Measurements from ENCODE around the gene DNAH3. TPM values are rescaled to one million over a fixed set of nuclear protein-coding genes. Genes with fewer than 3 reads are reported as not detected.
"Not testable (repeated sequence)": the region's sequence is repeated elsewhere in the genome, so short reads cannot be mapped to it uniquely, and the experiment has no call there.

Gene DNAH3
- total RNA-seq, 1 experiment from 2014 or later = 0.24 TPM

- H2BK20ac ChIP-seq (ENCODE audit: low read depth, low read length, poor library complexity, severe bottlenecking) = no peak overlapping the region
- H3K56ac ChIP-seq (ENCODE audit: insufficient read length, low read depth, low read length) = no peak overlapping the region
- H3K23ac ChIP-seq (ENCODE audit: insufficient read length, low read depth, low read length) = no peak overlapping the region
- H3K23me2 ChIP-seq (ENCODE audit: insufficient read length, low read depth, low read length, poor library complexity, severe bottlenecking) = no peaks in the 10 kb centered on the region
- no peak overlapping the region for H2AFZ ChIP-seq (ENCODE audit: low read length)
- no peaks in the 10 kb centered on the region for H4K20me1 ChIP-seq (ENCODE audit: control insufficient read depth, insufficient read depth, insufficient read length)
- H4K8ac ChIP-seq (replicated peaks; ENCODE audit: insufficient read length, low read depth, low read length) = no peak overlapping the region
- no peak overlapping the region for H3K18ac ChIP-seq (ENCODE audit: insufficient read length, low read depth, low read length)
- no peaks in the 10 kb centered on the region for H3K27me3 ChIP-seq (ENCODE audit: insufficient read depth, low read length)
- H3K79me1 ChIP-seq (ENCODE audit: insufficient read depth, low read depth, low read length, poor library complexity, severe bottlenecking) = no peaks in the 10 kb centered on the region
- H2BK5ac ChIP-seq (ENCODE audit: insufficient read length, low read length) = no peak overlapping the region
- no peak overlapping the region for H3K27ac Mint-ChIP-seq
- H3K14ac ChIP-seq (ENCODE audit: insufficient read depth, low read length) = no peak overlapping the region
- H4K91ac ChIP-seq (ENCODE audit: insufficient read length, low read depth, low read length) = no peak overlapping the region
- peaks cover 0 to 3% (median 2%) of the 10 kb centered on the region in 3 experiments; a peak in 2 of 7 replicates for H3K36me3 Mint-ChIP-seq (ENCODE audit: insufficient read depth in 1 of 3, low read depth in 3 of 3)
- no peak overlapping the region for H4K5ac ChIP-seq (ENCODE audit: insufficient read length, low read depth, low read length)
- WGBS (ENCODE audit: extremely low coverage, insufficient read length, low lambda C conversion rate) = no CpG with 5 or more reads among the region's 1 CpG
- no peak overlapping the region for H3K4me3 Mint-ChIP-seq
- no peak for TF ChIP-seq CTCF (conservative IDR thresholded peaks at IDR 0.05)
- no peak overlapping the region for H3K4me2 ChIP-seq (ENCODE audit: insufficient read depth, insufficient read length, low read length)
- H3K27me3 Mint-ChIP-seq (ENCODE audit: low read depth) = no peaks in the 10 kb centered on the region; the same call in none of the 2 replicates
- H3K9ac ChIP-seq (ENCODE audit: extremely low read depth, insufficient read length, low read length) = no peak overlapping the region
- no peak overlapping the region for H3K27ac ChIP-seq (ENCODE audit: insufficient read length, low read depth, low read length)
- no peak overlapping the region for H3K4ac ChIP-seq (ENCODE audit: low read depth, low read length)
- no peak overlapping the region for H2AK5ac ChIP-seq (ENCODE audit: insufficient read length, low read length)
- no peaks in the 10 kb centered on the region for H3K79me2 ChIP-seq (ENCODE audit: insufficient read depth, low read length)
- no peaks in the 10 kb centered on the region for H3K9me3 ChIP-seq (ENCODE audit: control insufficient read depth, low read depth, low read length)
- H2BK15ac ChIP-seq (ENCODE audit: low read depth, low read length) = no peak overlapping the region
- no peak overlapping the region for H2BK120ac ChIP-seq (ENCODE audit: low read depth, low read length, poor library complexity, severe bottlenecking)
- peaks cover 6% of the 10 kb centered on the region in 2 experiments for H3K4me1 Mint-ChIP-seq
- H3T11ph ChIP-seq (ENCODE audit: low read length) = no peak overlapping the region
- H3K9me3 Mint-ChIP-seq = peaks cover 3 to 10% of the 10 kb centered on the region in 2 experiments; a peak in 3 of 5 replicates
- no peaks in the 10 kb centered on the region for H3K4me1 ChIP-seq (ENCODE audit: insufficient read depth, low read length)
- no peak overlapping the region for H2BK12ac ChIP-seq (ENCODE audit: insufficient read length, low read depth, low read length)
- no peak for DNase-seq
These were observed 53.5 kb downstream of the DNAH3 start for GRCh38 chr16:21097151-21097550.

- H3K9me3 Mint-ChIP-seq = peaks cover 3 to 12% of the 10 kb centered on the region in 2 experiments; a peak in 3 of 5 replicates
- H3K18ac ChIP-seq (ENCODE audit: insufficient read length, low read depth, low read length); H3K4ac ChIP-seq (ENCODE audit: low read depth, low read length); H3K4me2 ChIP-seq (ENCODE audit: insufficient read depth, insufficient read length, low read length); H3K14ac ChIP-seq (ENCODE audit: insufficient read depth, low read length); H2BK12ac ChIP-seq (ENCODE audit: insufficient read length, low read depth, low read length); H4K20me1 ChIP-seq (ENCODE audit: control insufficient read depth, insufficient read depth, insufficient read length); H3K9ac ChIP-seq (ENCODE audit: extremely low read depth, insufficient read length, low read length); H4K5ac ChIP-seq (ENCODE audit: insufficient read length, low read depth, low read length); H2BK15ac ChIP-seq (ENCODE audit: low read depth, low read length); H3K79me1 ChIP-seq (ENCODE audit: insufficient read depth, low read depth, low read length, poor library complexity, severe bottlenecking); H3K36me3 Mint-ChIP-seq (ENCODE audit: insufficient read depth in 1 of 3, low read depth in 3 of 3); H4K91ac ChIP-seq (ENCODE audit: insufficient read length, low read depth, low read length); H3K56ac ChIP-seq (ENCODE audit: insufficient read length, low read depth, low read length); H3K79me2 ChIP-seq (ENCODE audit: insufficient read depth, low read length); H2BK5ac ChIP-seq (ENCODE audit: insufficient read length, low read length); H2AFZ ChIP-seq (ENCODE audit: low read length); H2BK120ac ChIP-seq (ENCODE audit: low read depth, low read length, poor library complexity, severe bottlenecking); H2BK20ac ChIP-seq (ENCODE audit: low read depth, low read length, poor library complexity, severe bottlenecking); H3K4me1 Mint-ChIP-seq; H3K4me1 ChIP-seq (ENCODE audit: insufficient read depth, low read length); DNase-seq; H4K8ac ChIP-seq (replicated peaks; ENCODE audit: insufficient read length, low read depth, low read length); H3K4me3 Mint-ChIP-seq; H3K23me2 ChIP-seq (ENCODE audit: insufficient read length, low read depth, low read length, poor library complexity, severe bottlenecking); H3K27ac Mint-ChIP-seq; H3K27me3 ChIP-seq (ENCODE audit: insufficient read depth, low read length); H3K27ac ChIP-seq (ENCODE audit: insufficient read length, low read depth, low read length); H3K9me3 ChIP-seq (ENCODE audit: control insufficient read depth, low read depth, low read length); H2AK5ac ChIP-seq (ENCODE audit: insufficient read length, low read length); H3K23ac ChIP-seq (ENCODE audit: insufficient read length, low read depth, low read length); H3K27me3 Mint-ChIP-seq (ENCODE audit: low read depth); H3T11ph ChIP-seq (ENCODE audit: low read length): not testable (repeated sequence)
- WGBS (ENCODE audit: extremely low coverage, insufficient read length, low lambda C conversion rate) = no CpG with 5 or more reads among the region's 2 CpGs
These were observed 55.9 kb downstream of the DNAH3 start for GRCh38 chr16:21094719-21095118.

All from H9 (cell line).